Esophagus squamous epithelium (tissue), 5 donors: ENCODE measurements around the gene SERPINA12. TPM values are rescaled to one million over a fixed set of nuclear protein-coding genes. Genes with fewer than 3 reads are reported as not detected.

Experiments used
- DNase-seq: peaks from one replicate; lab custom pipeline; 2025; lab: John Stamatoyannopoulos, UW
- H3K27ac ChIP-seq, 4 donors: fragments of 200-600 bp; sonication (generic); one replicate each; pipeline ENCODE4 v1.5.1; 2016 to 2019; ENCODE audit warnings: mild to moderate bottlenecking in 1 of 4
- H3K27me3 ChIP-seq, 4 donors: fragments of 200-600 bp; sonication (generic); 1 replicate in 3 of 4; 2 replicates in 1 of 4; pipeline versions ENCODE4 v1.5.1 to v1.6.0; 2017 to 2021; ENCODE audit warnings: antibody characterized with exemption in 1 of 4
- H3K36me3 ChIP-seq, 3 donors: fragments of 200-600 bp; sonication (generic); one replicate each; pipeline ENCODE4 v1.5.1; 2016 to 2019
- H3K4me1 ChIP-seq, 3 donors: fragments of 200-600 bp; sonication (generic); one replicate each; pipeline ENCODE4 v1.5.1; 2017 to 2019
- H3K4me3 ChIP-seq, 4 donors: fragments of 200-600 bp; sonication (generic); 1 replicate in 3 of 4; 2 replicates in 1 of 4; pipeline ENCODE4 v1.5.1; 2016 to 2019; ENCODE audit warnings: mild to moderate bottlenecking in 2 of 4, moderate library complexity in 1 of 4
- H3K9me3 ChIP-seq, 3 donors: fragments of 200-600 bp; sonication (generic); one replicate each; pipeline ENCODE4 v1.5.1; 2016 to 2019
- CTCF ChIP-seq, 6 experiments: fragments of 450-650 bp in 4 of 6; fragments of 200-600 bp in 2 of 6; sonication (generic) in 2 of 6; IDR thresholded peaks; one replicate each; pipeline ENCODE4 v1.5.1; 2016 to 2019; ENCODE audit warnings: antibody characterized with exemption in 6 of 6, mild to moderate bottlenecking in 4 of 6, moderate library complexity in 4 of 6
- POLR2A ChIP-seq, 4 donors: fragments of 450-650 bp; IDR thresholded peaks; one replicate each; pipeline ENCODE4 v1.6.1; 2017; ENCODE audit warnings: antibody characterized with exemption in 4 of 4, mild to moderate bottlenecking in 4 of 4, moderate library complexity in 3 of 4
- WGBS, 2 donors: methylation state at CpG; one replicate each; pipeline ENCODE4 v1.1.5; 2018; 5-methylcytosine and 5-hydroxymethylcytosine counted together
- intact Hi-C: fragments of 100-400 bp; cut with DNase I; formaldehyde crosslinking; loops from one replicate; pipeline ENCODE4 v1.15.0; 2022
- total RNA-seq, 4 donors: library from RNA; depleted of rRNA; stranded (reverse); fragments of >200 nt; gene quantifications; one replicate each; pipeline ENCODE4 v1.1.0, GENCODE V29; 2016
- donor health status: DM: yes; HTN: yes; CAD: no.

The SERPINA12 gene
- total RNA-seq, 4 donors from 2014 or later = not detected

- H3K9me3 ChIP-seq = no peaks in the 10 kb centered on the region
- 63 to 75% methylated on average over 1 of the region's 1 CpG for WGBS, 2 donors
- no peak overlapping the region for H3K27ac ChIP-seq
- no peak for TF ChIP-seq POLR2A (IDR thresholded peaks at IDR 0.05)
- TF ChIP-seq CTCF (IDR thresholded peaks at IDR 0.05) = no peak
- intact Hi-C loops = no loop called here
- H3K36me3 ChIP-seq = no peaks in the 10 kb centered on the region
- H3K4me1 ChIP-seq = peaks cover 0 to 36% (median 10%) of the 10 kb centered on the region in 3 donors
- no peak for DNase-seq
- H3K4me3 ChIP-seq = no peak overlapping the region
- H3K27me3 ChIP-seq = no peaks in the 10 kb centered on the region
Observed at GRCh38 chr14:94445003-94445402, 64.3 kb downstream of the SERPINA12 start.

GRCh38 chr14:94441531-94442205 is 67.6 kb downstream of the SERPINA12 start:
- H3K4me3 ChIP-seq = no peak overlapping the region
- intact Hi-C loops = no loop called here
- peaks cover 0 to 12% (median 0%) of the 10 kb centered on the region in 3 donors for H3K4me1 ChIP-seq
- TF ChIP-seq POLR2A (IDR thresholded peaks at IDR 0.05) = no peak
- no peak for TF ChIP-seq CTCF (IDR thresholded peaks at IDR 0.05)
- no peaks in the 10 kb centered on the region for H3K9me3 ChIP-seq
- no peaks in the 10 kb centered on the region for H3K36me3 ChIP-seq
- DNase-seq = no peak
- H3K27ac ChIP-seq = no peak overlapping the region
- H3K27me3 ChIP-seq = peaks cover 0 to 8% (median 0%) of the 10 kb centered on the region in 4 donors
- WGBS, 2 donors = 88 to 94% methylated on average over 12 of the region's 12 CpGs

- DNase-seq = no peak
- no peaks in the 10 kb centered on the region for H3K9me3 ChIP-seq
- H3K27ac ChIP-seq = no peak overlapping the region
- H3K4me3 ChIP-seq = no peak overlapping the region
- H3K36me3 ChIP-seq = no peaks in the 10 kb centered on the region
- peaks cover 0 to 12% (median 0%) of the 10 kb centered on the region in 4 donors for H3K27me3 ChIP-seq
- intact Hi-C loops = no loop called here
- TF ChIP-seq CTCF (IDR thresholded peaks at IDR 0.05) = no peak
- TF ChIP-seq POLR2A (IDR thresholded peaks at IDR 0.05) = no peak
- WGBS, 2 donors = 91 to 93% methylated on average over 4 of the region's 4 CpGs
- peaks cover 0 to 6% (median 0%) of the 10 kb centered on the region in 3 donors for H3K4me1 ChIP-seq
Observed at GRCh38 chr14:94441130-94441529, 68.1 kb downstream of the SERPINA12 start.

- intact Hi-C loops = no loop called here
- WGBS, 2 donors = 65 to 81% methylated on average over 4 of the region's 5 CpGs
- no peak for DNase-seq
- TF ChIP-seq CTCF (IDR thresholded peaks at IDR 0.05) (no peak), POLR2A (IDR thresholded peaks at IDR 0.05) (no peak)
- H3K36me3 ChIP-seq = no peaks in the 10 kb centered on the region
- peaks cover 0 to 12% (median 0%) of the 10 kb centered on the region in 4 donors for H3K27me3 ChIP-seq
- no peak overlapping the region for H3K4me3 ChIP-seq
- no peak overlapping the region for H3K27ac ChIP-seq
- H3K4me1 ChIP-seq = no peaks in the 10 kb centered on the region
- no peaks in the 10 kb centered on the region for H3K9me3 ChIP-seq
Observed at GRCh38 chr14:94439453-94440057, 69.7 kb downstream of the SERPINA12 start.

Other genes starting within 250 kb of the SERPINA12 start
- gene SERPINA10, start 216.2 kb downstream of the SERPINA12 start, total RNA-seq = not detected
- not detected for gene SERPINA6, start 186.1 kb downstream of the SERPINA12 start, total RNA-seq
- not detected for gene SERPINA2, start 142.8 kb downstream of the SERPINA12 start, total RNA-seq
- gene SERPINA1, start 120.9 kb downstream of the SERPINA12 start, total RNA-seq = 10 to 100 TPM in 1 of 4 donors, 1 to 10 TPM in 3; 1.7 to 16.4 (median 5.8) TPM
- gene SERPINA11, start 56.7 kb downstream of the SERPINA12 start, total RNA-seq = not detected
- not detected for gene SERPINA9, start 33.3 kb downstream of the SERPINA12 start, total RNA-seq
- not detected for gene SERPINA4, start 52.0 kb upstream of the SERPINA12 start, total RNA-seq
- under 1 TPM in 3 of 4 donors, not detected in 1; 0.12 to 0.38 (median 0.35) TPM for gene SERPINA5, start 72.0 kb upstream of the SERPINA12 start, total RNA-seq
- 100 to 1,000 TPM in 1 of 4 donors, 10 to 100 TPM in 2, 1 to 10 TPM in 1; 3.3 to 223 (median 54.8) TPM for gene SERPINA3, start 102.9 kb upstream of the SERPINA12 start, total RNA-seq